Fibroblast of skin of left biceps (primary cell): ENCODE data around the gene SLC8B1.

Experiments
- DNase-seq, 2 experiments: peaks; one replicate each; pipeline ENCODE4 v3.0.0-alpha.2; 2013; ENCODE audit warnings: low read depth in 2 of 2

Gene SLC8B1

GRCh38 chr12:113295886-113296556 is 38.9 kb downstream of the SLC8B1 start:
- DNase-seq: no peak

- no peak for DNase-seq
Measured at GRCh38 chr12:113293100-113293499, 41.8 kb downstream of the SLC8B1 start.

DNA sequence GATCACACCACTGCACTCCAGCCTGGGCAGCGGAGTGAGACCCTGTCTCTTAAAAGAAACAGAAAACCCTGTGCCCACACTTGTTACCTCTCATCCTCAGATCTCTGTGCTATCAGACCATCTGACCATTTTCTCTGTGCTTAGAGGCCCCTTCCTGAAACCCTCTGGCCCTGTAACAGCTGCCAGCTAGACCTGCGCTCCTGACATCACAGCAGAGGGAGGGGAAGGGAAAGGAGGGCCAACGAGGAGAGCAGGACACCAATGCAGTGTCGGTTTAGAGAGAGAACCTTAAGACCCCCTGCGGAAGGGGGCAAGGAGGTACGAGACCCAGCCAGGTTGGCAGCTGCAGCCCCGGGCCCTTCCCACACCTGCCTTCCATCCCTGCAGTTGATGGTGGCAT is 42.4 kb downstream of the SLC8B1 start:
- DNase-seq: no peak

- DNase-seq: peak; percentile 27 to 33
Measured at GRCh38 chr12:113292091-113292490, 42.8 kb downstream of the SLC8B1 start.

DNA sequence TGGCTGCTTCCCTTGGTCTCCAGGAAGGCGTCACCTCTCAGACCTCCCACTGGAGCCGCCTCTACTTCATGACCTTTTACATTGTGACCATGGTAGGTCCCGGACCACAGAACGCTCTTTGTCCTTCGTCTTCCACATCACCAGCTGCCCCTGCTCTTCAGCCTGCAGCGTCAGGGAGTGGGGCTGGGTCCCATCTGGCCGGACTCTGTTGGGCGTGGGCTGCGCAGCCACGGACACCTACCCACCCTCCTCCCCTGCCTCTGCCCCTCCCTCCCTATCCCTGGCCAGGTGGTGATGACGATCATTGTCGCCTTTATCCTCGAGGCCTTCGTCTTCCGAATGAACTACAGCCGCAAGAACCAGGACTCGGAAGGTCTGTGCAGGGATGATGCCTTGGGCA is 43.3 kb downstream of the SLC8B1 start:
- DNase-seq: no peak

DNA sequence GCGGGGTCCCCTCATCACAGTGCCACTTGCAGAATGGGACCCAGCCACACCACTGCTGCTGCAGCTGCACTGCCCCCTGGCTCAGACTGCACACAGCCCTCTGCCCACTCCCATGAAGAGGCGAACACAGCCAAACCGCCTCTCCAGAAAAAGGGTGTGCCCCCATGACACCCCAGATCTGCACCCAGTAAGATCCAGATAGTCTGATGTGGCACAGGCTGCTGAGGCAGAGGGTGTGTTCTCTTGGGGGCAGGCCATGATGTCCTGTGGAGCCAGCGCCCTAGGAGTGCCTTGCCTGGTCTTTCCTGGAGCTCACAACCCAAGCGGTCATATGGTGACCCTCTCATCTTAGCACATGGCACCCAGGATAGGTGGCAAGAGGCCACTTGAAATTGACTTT is 44.4 kb downstream of the SLC8B1 start:
- DNase-seq: no peak

- DNase-seq: no peak
Measured at GRCh38 chr12:113289361-113289760, 45.5 kb downstream of the SLC8B1 start.

DNA sequence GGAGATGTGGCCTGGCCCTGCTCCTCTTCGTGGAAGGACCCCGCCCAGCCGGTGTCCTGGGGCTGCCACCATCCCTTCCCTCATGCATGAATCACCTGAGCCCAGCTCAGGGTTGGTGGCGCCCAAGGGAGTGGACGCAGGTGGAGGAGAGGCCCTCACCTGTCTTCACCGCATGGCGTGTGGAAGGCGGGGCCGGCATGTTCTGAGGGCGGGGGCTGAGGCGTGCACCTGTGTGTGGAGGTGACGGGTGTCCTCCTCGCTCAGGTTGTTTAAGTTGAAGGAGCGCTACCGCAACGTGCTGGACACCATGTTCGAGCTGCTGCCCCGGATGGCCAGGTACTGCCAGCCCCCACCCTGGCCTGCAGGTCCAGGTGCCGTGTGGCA is 47.0 kb downstream of the SLC8B1 start:
- DNase-seq: no peak

DNA sequence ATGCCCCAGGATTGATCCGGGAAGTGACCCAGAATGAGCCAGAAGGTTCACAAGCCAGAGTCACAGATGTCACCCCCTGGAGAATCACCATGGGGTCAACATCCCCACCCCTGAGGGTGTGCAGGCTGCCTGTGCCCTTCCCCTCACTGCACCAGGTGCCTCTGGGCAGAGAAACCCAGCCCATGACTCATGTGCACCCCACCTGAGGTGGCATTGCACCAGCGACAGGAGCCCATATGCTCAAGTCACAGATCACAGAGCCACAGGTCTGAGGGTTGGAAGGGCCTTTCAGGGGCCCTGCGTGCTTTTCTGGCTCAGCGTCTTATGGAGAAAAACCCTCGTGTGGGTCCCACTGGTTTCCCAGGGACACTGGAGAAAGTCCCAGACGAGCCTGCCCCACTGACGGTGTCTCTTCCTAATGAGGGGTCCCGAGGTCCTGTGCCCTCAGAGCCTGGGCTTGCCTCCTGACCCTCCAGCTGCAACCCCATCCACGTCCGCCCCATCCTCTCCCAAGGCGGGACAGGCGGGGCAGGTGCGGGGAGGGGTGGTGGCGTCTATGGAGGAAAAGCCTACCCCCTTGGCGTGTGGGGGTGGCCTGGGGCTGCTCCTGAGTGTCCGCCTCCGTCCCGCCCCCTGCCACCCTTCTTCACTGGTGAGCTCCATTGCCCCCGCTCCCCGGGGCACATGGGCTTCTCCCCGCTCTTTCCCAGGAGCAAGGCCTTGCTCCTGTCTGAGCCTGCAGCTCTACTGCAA is 47.6 kb downstream of the SLC8B1 start:
- no peak for DNase-seq

- DNase-seq: no peak
Measured at GRCh38 chr12:113286712-113287111, 48.2 kb downstream of the SLC8B1 start.

DNA sequence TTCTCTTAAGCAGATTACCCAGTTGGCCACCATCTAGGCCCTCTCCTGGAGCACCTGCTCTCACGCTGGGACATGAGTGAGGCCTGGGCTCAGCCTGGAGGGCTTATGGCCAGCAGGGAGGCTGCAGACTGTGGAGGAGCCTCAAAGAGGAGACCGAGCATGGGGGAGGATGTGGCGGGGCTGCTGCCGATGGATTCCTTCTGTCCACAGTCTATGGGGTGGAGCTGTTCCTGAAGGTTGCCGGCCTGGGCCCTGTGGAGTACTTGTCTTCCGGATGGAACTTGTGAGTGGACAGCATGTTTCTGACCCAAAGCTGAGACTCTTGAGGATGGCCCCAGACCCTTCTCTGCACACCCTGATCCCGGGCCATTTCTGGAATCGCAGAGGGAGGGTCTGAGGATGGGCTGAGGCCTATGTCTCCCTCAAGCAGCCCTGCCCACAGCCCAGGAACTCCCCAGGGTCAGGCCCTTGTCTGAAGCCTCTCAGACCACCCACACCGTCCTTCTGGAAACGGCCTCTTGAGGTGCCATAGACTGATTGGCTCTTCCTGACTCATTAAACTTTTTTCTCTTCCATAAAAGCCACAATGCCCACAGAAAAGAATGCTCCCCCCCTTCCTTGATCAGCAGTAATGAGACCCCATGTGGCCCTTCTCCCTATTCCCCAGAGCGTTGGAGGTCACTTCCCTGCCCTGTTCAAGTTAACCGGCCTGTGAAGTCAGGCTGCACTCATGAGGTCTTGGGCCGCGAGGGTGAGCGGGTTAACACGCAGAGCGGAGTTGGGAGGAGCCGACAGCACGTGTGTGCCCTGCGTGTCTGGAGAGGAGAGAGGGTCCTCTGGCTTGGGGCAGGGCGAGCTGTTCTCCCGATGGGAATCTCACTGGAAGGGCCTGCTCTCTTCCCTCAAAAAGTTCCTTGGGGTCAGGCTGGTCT is 49.0 kb downstream of the SLC8B1 start:
- no peak for DNase-seq

DNA sequence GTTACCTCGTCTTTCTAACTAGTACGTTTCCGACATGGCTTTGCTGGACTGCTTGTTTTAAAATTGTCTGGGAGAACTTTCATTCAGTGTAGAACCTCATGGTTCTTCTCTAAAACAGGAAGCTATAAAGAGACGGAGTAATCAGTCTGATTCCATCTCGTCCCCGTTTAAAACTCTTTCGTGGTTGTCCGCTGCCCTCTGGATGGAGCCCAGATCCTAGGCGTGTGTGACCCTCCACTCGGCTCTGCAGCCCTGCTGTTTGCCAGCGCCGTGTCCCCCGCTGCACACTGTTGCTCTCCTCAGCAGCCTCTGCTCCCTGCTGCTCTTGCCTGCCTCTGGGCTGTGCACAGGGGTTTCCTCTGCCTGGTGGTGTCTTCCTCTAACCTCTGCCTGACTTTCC is 50.2 kb downstream of the SLC8B1 start:
- DNase-seq: no peak

DNA sequence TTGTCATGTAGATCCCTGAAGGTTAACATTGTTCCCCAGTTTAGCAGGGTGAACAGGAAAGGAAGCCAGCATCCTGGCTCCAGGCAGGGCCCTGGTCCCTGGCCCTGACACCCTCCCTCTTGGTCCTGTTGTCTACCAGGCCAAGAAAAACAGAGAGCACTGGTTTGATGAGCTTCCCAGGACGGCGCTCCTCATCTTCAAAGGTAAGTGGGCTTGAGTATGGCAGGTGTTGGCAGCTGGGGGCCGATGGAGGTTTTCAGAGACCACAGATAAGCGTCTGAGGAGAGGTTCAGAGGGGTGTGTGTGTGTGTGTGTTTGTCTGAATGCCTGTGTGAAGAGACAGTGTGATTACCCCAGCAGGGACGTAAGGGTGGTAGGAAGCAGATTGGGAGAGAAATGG is 56.3 kb downstream of the SLC8B1 start:
- DNase-seq: no peak

DNA sequence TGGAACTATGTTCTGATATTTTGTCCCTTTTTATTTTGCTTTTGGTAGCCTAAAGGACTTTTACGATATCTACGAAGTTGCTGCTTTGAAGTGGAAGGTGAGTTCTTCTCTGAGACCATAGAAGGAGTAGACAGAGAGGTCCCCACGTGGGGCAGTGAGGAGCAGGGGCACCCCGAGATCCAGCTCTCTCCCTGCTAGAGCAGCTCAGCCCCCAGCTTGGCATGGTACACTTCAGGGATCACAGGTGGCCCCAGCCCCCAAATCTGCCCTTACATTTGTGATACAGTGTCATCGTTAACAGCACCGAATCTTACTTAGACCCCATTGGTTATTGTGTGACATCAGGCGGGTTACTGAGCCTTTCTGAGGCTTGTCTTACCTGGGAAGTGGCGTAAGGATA is 56.8 kb downstream of the SLC8B1 start:
- no peak for DNase-seq

DNA sequence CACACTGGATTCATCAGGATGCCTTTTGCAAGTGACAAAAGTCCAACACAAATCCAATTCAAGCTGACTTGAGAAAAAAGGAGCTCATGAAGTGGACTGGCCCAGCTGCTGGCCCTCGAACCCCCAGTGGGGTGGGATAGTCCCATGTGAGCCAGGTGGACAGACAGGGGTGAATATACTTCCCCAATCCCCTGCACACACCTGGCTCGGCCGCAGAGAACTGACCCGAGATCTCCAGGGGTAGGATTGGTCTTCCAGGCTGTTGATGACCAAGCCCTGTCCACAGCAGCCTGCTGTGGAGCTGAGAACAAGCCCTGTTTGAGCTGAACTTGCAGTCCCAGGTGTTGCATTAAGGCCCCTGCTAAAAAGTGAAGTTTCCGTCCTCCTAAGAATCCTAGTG is 57.4 kb downstream of the SLC8B1 start:
- no peak for DNase-seq

DNA sequence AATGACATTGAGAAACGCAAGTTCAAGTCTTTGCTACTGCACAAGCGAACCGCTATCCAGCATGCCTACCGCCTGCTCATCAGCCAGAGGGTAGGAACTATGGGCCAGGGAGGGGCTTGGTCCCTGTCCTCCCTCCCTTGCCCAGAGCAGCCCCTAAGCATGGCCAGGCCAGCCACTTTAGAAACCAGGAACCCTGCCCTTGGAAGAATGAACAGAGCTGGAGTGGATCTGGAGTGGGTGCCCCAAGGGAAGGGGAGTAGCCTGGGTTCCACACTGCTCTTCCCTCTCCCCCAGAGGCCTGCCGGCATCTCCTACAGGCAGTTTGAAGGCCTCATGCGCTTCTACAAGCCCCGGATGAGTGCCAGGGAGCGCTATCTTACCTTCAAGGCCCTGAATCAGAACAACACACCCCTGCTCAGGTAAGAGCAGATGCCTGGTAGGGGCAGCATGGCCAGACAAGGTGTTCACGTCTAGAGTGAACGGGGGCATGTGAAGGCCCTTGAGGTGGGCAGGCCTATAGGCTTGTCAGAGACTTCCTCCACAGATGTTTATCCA is 57.9 kb downstream of the SLC8B1 start:
- DNase-seq: no peak

DNA sequence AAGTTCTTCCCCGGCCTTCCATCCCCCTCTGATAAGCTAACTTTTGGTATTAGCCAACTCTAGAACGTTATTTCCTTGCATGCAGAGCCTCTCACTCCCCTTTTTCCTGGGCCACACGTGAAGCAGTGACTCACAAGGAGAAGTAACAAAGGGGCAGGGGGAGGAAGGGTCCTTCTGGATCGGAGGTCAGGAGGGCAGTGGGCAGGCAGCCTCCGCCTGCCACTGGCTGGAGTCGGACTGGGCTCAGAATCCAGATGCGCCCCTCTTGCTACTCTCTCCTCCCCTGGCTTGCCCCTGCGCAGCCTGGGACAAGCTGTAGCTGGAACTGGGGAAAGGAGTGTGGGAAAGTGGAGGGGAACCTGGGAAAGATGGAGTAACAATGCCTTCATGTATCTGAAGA is 58.6 kb downstream of the SLC8B1 start:
- DNase-seq: no peak

- no peak for DNase-seq
Measured at GRCh38 chr12:113274848-113275247, 60.1 kb downstream of the SLC8B1 start.

- no peak for DNase-seq
Measured at GRCh38 chr12:113273053-113273725, 61.7 kb downstream of the SLC8B1 start.

DNA sequence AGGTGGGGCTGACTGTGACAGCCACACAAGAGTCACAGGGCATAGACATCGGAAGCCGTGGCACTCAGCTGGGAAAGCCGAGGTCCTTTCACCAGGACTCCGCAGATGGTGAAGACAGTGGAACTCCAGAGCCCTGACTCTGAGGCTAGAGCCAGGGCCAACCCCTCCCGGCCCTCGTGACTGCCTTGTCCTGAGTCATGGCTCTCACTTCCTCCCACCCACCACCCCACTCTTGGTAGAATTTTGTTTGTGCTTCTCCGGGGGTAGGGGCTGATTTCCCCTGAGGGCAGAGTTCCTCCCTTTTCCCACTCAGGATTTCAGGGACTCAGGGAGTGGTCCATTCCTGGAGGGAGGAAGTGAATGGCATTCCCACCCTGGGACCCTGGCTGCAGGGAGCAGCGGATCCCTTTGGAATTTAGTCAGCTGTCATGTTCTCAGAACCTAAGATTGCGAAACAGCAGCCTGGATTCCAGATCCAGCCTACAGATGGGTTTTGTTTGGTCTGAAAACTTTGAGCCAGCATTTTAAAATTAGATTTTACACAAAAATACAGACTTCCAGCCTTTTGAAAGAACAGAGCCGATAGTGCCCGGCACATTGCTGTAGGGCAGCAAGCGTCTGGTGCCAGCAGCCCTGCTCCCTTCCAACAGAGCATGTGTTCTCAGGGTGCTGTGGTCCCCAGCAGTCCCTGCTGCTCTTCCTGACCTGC is 62.9 kb downstream of the SLC8B1 start:
- DNase-seq: peak; percentile 33 to 43

DNA sequence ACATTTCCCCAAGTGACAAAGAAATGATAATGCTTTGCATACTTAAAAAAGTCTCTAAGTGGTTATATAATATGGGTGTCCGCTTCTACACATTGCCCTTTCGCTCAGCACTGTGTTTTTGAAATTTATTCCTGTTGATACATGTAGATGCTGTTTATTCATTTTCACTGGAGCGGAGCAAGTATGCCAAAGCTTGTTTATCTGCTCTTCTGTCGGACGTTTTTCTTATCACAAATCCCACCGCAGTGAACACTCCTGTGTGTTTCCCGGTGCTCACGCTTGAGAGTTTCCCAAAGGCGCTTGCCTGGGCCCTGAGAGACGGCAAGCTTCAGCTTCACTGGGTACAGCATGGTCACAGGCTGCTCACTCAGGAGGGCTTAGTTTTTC is 63.5 kb downstream of the SLC8B1 start:
- DNase-seq: no peak
